Measurements from ENCODE around the gene HLA-DRA. TPM values are rescaled to one million over a fixed set of nuclear protein-coding genes. Genes with fewer than 3 reads are reported as not detected.

HLA-DRA gene
- total RNA-seq, 4 donors from 2014 or later = 228 to 978 (median 306) TPM

GRCh38 chr6:32491700-32492099 is 52.0 kb downstream of the HLA-DRA start:
- TF ChIP-seq CTCF (IDR thresholded peaks at IDR 0.05; ENCODE audit: low read depth) = no peak

GRCh38 chr6:32492351-32492750 is 52.7 kb downstream of the HLA-DRA start:
- no peak for TF ChIP-seq CTCF (IDR thresholded peaks at IDR 0.05; ENCODE audit: low read depth)

Other genes with a start within 250 kb of the HLA-DRA start
- gene PBX2, start 249.7 kb upstream of the HLA-DRA start, total RNA-seq = 10 to 100 TPM; 26.9 to 40.9 (median 33.7) TPM
- gene GPSM3, start 247.2 kb upstream of the HLA-DRA start, total RNA-seq = 10 to 100 TPM in 3 of 4 donors, 1 to 10 TPM in 1; 10.0 to 46.2 (median 12.0) TPM
- 100 to 1,000 TPM in 1 of 4 donors, 10 to 100 TPM in 3; 16.7 to 212 (median 47.0) TPM for gene NOTCH4, start 215.8 kb upstream of the HLA-DRA start, total RNA-seq
- gene TSBP1, start 68.0 kb upstream of the HLA-DRA start, total RNA-seq = not detected
- not detected for gene BTNL2, start 32.7 kb upstream of the HLA-DRA start, total RNA-seq
- 10 to 100 TPM in 1 of 4 donors, 1 to 10 TPM in 1, under 1 TPM in 1, not detected in 1; 0.66 to 63.3 (median 9.9) TPM for gene HLA-DRB5, start 90.4 kb downstream of the HLA-DRA start, total RNA-seq
- gene HLA-DRB1, start 150.0 kb downstream of the HLA-DRA start, total RNA-seq = 100 to 1,000 TPM in 1 of 4 donors, 10 to 100 TPM in 3; 51.1 to 143 (median 85.6) TPM
- 10 to 100 TPM in 2 of 4 donors, 1 to 10 TPM in 2; 6.6 to 18.5 (median 11.4) TPM for gene HLA-DQA1, start 197.5 kb downstream of the HLA-DRA start, total RNA-seq
- 10 to 100 TPM in 2 of 4 donors, 1 to 10 TPM in 2; 2.8 to 15.8 (median 7.5) TPM for gene HLA-DQB1, start 226.8 kb downstream of the HLA-DRA start, total RNA-seq